GM18907 (cell line): ENCODE results near the gene SLC34A1.
"Not testable (repeated sequence)": the region's sequence is repeated elsewhere in the genome, so short reads cannot be mapped to it uniquely, and the experiment has no call there.

Experiments used
- ATAC-seq: cut with Tn5 transposase; IDR thresholded peaks from one replicate; pipeline ENCODE4 v1.9.1; 2021; ENCODE audit warnings: mild to moderate bottlenecking, moderate library complexity; ENCODE audit not compliant: unreplicated experiment

SLC34A1 gene

DNA sequence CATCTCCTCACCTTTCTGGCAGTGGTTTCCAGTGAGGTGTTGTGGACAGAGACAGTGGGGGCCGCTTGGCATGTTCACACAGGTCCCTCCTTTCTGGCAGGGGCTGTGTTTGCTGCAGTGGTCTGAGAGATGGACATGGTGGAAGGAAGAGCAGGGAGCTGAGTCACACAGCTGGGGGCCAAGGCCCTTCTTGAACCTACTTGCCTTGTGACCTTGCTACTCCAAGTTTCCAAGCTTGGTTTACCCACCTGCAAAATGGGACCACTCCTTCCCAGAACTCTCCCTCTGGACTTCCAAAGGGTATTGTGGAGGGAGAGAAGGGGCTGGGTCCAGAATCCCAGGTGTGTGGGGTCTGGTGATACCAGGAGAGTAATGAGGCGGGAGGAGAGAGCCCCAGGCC lies 21.1 kb downstream of the SLC34A1 start:
- no peak for ATAC-seq

- ATAC-seq, result no peak
Observed at GRCh38 chr5:177405805-177406204, 21.6 kb downstream of the SLC34A1 start.

DNA sequence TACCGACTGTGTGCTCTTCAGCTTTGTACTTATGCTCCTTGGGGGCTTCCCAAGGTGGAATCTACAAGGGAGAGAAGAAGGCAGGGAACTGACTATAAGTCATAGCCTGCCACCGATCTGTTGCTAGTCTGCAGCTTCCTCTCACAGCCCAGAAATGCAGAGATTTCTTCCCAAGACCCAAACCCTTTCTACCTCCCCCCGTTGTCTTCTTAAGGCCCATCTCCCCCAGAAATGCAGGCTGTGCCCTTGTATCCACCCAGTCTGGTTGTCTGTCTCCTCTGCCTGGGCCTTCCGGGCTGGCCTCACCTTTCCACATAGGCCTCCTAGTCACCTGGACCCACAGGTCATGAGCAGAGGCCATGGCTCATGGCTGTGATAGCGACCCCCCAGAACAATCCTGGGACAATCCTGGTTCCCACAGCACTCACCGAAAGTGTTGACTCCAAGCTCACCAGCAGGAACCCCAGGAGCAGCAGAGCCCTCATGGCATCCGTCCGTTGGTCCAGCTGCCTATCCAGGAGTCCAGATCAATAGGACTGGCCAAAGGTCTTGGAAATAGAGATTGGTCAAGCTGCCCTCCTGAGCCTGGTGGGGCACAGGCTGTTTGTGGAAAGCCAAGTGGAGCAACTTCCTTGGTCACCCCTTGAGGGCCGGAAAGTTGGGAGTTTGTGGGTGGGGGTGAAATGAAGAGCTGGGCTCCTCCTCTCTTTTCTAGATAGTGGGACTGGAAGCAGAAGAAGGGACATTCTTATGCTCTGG lies 25.0 kb downstream of the SLC34A1 start, which contains the start of gene F12:
Gene F12 (minus strand): TSS at position 522 of the 759 bp plus-strand sequence. CDS start 37 bp downstream, at position 485.
- no peak for ATAC-seq

DNA sequence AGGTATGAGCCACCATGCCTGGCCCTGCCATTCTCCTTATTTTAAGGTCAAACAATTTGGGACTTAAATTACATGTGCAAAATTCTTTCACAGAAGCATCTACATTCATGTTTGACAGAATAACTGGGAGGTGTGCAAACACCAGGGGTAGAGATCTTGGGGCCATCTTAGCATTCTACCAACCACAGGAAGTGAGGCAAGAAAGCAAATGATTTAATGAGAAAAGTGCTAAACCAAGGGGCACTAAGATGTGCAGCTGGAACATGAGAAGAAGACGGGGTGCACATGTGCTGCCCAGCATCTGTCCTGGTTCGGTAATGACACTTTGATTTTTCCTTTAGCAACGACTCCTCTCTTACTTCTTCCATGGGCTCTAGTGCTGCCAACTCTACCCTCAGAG lies 26.3 kb downstream of the SLC34A1 start:
- no peak for ATAC-seq

GRCh38 chr5:177412603-177413233 lies 28.5 kb downstream of the SLC34A1 start:
- peak; percentile 74 for ATAC-seq

DNA sequence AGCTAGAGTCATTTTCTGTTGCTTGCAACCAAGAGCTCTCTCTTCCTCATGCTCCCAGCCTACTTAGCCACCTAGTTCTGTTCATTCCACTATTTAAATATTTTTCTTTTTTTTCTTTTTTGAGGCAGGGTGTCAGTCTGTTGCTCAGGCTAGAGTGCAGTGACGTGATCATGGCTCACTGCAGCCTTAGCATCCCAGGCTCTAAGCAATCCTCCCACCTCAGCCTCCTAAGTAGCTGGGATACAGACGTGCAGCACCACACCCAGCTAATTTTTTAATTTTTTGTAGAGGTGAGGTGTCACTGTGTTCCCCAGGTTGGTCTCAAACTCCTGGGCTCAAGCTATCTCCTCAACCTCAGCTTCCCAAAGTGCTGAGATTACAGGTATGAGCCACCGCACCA lies 30.2 kb downstream of the SLC34A1 start:
- no peak for ATAC-seq

- not testable (repeated sequence) for ATAC-seq
Observed at GRCh38 chr5:177417081-177417480, 32.8 kb downstream of the SLC34A1 start.

GRCh38 chr5:177419046-177419445 lies 34.8 kb downstream of the SLC34A1 start:
- no peak for ATAC-seq

GRCh38 chr5:177420472-177420871 lies 36.2 kb downstream of the SLC34A1 start:
- not testable (repeated sequence) for ATAC-seq

DNA sequence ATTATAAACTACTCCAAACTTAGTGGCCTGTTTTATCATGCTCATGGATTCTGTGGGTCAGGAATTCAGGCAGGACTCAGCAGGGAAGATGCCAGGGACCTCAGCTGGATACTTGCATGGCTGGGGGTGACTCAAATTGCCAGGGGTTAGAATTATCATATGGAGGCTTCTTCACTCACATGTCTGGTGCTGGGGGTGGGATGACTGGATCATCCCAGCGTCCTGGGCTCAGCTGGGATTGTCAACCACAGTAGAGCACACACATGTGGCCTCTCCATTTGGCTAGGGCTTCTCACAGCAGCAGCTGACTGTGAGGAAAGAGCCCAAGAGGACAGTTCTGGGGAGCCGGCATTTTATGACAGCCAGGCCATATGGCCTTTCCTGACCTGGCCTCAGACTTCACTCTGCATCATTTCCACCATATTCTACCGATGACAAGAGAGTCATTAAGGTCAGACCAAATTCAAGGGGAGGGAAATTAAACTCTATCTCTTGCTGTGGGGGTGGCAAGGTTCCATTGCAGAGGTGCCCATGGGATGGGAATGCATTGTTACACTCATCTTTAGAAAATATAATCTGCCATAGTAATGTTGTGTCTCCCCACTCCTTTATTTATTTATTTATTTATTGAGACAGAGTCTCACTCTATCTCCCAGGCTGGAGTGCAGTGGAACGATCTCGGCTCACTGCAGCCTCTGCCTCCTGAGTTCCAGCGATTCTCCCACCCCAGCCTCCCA lies 37.0 kb downstream of the SLC34A1 start:
- ATAC-seq, result no peak

DNA sequence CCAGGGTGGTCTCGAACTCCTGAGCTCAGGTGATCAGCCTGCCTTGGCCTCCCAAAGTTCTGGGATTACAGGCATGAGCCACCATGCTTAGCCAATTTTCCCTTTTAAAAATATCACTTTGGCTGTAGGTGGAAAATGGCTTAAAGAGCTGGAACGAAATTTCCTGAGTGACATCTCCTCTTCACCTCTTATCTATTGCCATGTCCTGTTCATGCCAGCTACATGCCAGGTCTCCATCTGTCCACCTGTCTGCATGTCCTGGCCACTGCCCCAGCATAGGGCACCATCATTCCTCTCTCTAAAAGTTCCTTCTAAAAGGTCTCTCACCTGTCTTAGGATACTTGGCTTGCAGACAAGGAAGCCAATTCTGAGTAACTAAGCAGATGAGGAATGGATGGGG lies 39.4 kb downstream of the SLC34A1 start:
- no peak for ATAC-seq

DNA sequence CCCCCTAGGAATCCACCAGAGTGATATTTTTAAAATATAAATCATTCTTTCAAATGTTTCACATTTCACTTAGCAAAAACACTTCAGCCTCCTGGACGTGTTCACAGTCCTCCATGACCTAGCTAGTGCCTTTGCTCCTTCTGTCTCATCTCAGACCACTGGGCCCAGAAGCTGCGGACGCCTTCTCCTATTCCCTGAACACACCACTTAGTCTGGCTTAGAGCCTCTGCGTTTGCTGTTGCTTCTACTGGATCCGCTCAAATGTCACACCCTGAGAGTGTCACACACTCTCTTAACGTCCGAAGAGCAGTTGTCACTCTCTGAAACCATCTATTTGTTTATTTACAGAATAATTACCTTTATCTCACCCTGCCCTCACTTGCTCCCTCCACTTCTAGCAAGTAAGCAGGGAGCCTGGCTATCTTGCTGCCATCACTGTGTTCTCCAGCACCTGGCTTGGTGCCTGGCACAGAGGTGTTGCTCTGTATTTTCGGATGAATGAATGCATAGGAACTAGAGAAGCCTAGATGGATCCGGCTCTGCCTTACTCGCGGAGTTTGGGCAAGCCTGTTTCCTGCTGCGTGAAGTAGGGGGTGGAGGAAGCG lies 41.1 kb downstream of the SLC34A1 start:
- no peak for ATAC-seq

DNA sequence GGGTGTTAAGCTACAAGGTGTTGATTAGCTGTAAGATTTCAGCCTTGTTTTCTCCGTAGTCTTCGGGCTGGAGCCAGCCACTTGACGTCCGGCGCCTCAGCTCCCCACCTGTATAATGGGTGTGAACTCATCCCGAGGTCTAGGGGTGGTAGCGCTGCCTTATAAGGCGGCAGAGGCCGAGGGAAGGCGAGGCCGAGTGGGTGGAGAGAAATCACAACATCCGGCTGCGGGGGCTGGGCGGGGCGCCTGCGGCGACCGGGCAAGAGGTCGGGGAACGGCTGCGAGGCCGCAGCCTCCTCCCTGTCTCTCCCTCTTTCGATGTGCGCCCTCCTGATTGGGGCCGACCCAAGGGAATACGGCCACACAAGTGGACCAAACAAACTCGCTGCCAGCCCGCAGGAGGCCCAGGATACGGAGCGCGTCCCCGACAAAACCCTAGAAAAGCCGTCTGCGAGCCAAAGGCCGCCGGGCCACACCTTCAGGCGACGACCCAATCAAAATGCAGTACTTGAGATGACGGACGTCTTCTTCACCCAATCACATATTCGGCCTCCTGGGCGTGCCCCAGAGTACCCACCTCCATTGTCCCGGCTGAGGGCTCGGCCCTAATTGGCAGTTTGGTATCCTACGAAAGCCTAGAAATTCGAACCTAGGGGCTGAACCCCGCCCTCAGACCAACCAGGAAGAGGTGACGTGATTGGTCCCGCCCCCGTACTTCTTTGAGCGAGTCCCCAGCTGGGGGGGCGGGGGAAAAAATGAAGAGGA lies 41.7 kb downstream of the SLC34A1 start:
- ATAC-seq, result peak; percentile 78

- ATAC-seq, result peak; percentile 3
Observed at GRCh38 chr5:177426566-177427210, 42.5 kb downstream of the SLC34A1 start, which contains the start of gene GRK6. TSS of gene GRK6 (plus strand) at chr5:177426676. CDS start at chr5:177426846, 170 bp downstream.

DNA sequence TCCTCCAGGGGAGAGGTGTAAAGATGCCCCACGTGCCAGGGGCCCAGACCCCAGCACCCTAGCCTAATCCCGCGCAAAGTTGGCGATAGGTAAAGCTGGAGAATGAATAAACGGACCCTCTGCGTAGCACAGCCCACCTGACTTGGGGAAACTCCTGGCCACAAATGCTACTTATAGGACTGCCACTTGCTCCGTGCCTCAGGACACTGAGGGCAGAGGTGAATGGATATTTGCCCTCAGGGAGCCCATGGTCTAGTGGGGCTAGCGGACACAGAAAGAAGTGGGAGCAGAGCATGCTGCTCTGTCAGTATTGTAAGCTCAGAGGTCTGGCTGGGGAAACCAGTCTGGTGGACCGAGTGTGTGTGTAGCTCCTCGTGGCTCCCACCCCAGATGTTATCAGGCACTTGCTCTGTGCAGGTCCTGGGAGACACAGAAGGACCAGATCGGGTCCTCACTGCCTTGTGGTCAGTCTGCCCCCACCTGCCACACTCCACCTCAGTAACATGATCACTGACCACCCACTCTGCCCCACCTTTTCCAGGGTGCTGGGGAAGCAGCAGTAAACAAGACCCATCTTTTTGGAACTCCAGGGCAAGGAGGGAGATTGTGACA lies 43.1 kb downstream of the SLC34A1 start:
- no peak for ATAC-seq

GRCh38 chr5:177427919-177428573 lies 43.8 kb downstream of the SLC34A1 start:
- ATAC-seq, result no peak

- ATAC-seq, result no peak
Observed at GRCh38 chr5:177428574-177429217, 44.5 kb downstream of the SLC34A1 start.

DNA sequence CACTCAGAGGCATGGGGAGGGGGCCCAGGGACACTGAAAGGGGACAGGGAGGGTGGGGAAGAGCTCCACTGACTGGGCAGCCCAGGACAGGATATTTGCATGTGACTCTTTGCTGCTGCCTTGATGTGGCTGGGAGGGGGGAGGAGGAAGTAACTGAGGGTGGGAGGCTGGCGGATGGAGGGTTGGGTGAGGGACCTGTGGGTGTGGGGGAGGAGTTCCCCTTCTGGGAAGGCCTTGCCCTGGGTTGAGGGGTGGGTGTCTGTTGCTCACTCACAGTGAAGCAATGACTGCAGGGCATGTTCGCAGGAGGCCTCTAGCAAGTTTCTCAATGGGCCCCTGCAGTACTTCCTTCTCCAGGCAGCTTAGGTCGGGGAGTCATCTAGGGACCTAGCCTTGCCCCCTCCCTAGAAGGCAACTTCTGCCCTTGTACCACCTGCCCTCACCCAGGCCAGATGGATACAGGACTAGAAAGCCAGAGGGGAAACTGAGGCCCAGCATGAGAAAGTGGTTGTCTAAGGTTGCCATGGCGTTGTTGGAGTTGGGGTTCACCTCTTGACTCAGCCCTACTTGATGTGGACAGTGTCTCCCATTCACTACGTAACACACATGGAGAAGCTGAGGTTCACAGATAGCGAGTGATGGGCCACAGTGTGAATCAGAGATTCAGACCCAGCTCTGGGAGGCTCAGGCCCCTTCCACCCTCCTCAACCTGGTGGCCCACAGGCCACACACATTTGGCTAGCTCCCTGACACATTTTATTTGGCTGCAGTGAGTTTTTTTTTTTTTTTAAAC lies 45.2 kb downstream of the SLC34A1 start:
- ATAC-seq, result no peak
